IMR-90 (cell line): Measurements from ENCODE around the gene TEP1.

ENCODE experiments used
- BHLHE40 ChIP-seq: fragments of 150-350 bp; IDR thresholded peaks from 2 replicates; pipeline ENCODE4 v1.6.1; 2016; ENCODE audit warnings: mild to moderate bottlenecking, low read depth, low read length
- CHD1 ChIP-seq: IDR thresholded peaks from 2 replicates; pipeline ENCODE4 v1.6.1; 2012; ENCODE audit warnings: low read depth, low read length, improper control_type of control experiment
- FOS ChIP-seq: fragments of 150-350 bp; IDR thresholded peaks from 2 replicates; pipeline ENCODE4 v1.6.1; 2016; ENCODE audit warnings: low read depth, low read length
- MAFK ChIP-seq: IDR thresholded peaks from 2 replicates; pipeline ENCODE4 v1.6.1; 2012; ENCODE audit warnings: low read depth, low read length, improper control_type of control experiment
- POLR2A ChIP-seq: IDR thresholded peaks from 2 replicates; pipeline ENCODE4 v1.6.1; 2012; ENCODE audit warnings: mild to moderate bottlenecking, low read depth, low read length
- RAD21 ChIP-seq: IDR thresholded peaks from 2 replicates; pipeline ENCODE4 v1.6.1; 2012; ENCODE audit warnings: low read length, improper control_type of control experiment
- RCOR1 ChIP-seq: IDR thresholded peaks from 2 replicates; pipeline ENCODE4 v1.6.1; 2012; ENCODE audit warnings: mild to moderate bottlenecking, low read length, improper control_type of control experiment; ENCODE audit not compliant: insufficient replicate concordance
- SMC3 ChIP-seq: fragments of 150-350 bp; IDR thresholded peaks from 2 replicates; pipeline ENCODE4 v1.6.1; 2016; ENCODE audit warnings: low read depth, mild to moderate bottlenecking, antibody characterized with exemption, low read length, moderate library complexity
- TF ChIP-seq, protein P1 (sequence below): conservative IDR thresholded peaks from 2 replicates; pipeline ENCODE4 v1.5.1; 2012; ENCODE audit warnings: mild to moderate bottlenecking, low read depth, low read length, improper control_type of control experiment

DNA sequence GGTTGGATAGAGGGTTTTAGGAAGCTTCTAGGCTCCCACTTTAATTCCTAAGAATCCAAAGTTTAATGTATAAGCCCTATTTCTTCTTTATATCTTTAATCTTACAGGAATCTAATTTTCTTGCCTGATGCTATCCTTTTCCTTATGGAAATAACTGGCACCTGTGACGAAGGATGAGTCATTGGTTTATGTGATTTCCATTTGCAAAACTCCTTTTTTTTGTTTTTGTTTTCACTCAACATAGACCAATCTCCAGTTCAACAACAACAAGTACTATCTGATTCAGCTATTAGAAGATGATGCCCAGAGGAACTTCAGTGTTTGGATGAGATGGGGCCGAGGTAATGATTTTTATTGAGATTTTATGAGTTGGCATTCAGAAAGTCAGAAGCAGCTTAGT is 63.0 kb downstream of the TEP1 start:
- TF ChIP-seq FOS (no peak), RAD21 (no peak), POLR2A (no peak), CHD1 (no peak), RCOR1 (no peak), BHLHE40 (no peak), SMC3 (no peak), MAFK (no peak)
- TF ChIP-seq, protein P1, sequence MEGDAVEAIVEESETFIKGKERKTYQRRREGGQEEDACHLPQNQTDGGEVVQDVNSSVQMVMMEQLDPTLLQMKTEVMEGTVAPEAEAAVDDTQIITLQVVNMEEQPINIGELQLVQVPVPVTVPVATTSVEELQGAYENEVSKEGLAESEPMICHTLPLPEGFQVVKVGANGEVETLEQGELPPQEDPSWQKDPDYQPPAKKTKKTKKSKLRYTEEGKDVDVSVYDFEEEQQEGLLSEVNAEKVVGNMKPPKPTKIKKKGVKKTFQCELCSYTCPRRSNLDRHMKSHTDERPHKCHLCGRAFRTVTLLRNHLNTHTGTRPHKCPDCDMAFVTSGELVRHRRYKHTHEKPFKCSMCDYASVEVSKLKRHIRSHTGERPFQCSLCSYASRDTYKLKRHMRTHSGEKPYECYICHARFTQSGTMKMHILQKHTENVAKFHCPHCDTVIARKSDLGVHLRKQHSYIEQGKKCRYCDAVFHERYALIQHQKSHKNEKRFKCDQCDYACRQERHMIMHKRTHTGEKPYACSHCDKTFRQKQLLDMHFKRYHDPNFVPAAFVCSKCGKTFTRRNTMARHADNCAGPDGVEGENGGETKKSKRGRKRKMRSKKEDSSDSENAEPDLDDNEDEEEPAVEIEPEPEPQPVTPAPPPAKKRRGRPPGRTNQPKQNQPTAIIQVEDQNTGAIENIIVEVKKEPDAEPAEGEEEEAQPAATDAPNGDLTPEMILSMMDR: no peak
